ENCODE measurements around the gene CYBA. TPM values are rescaled to one million over a fixed set of nuclear protein-coding genes. Genes with fewer than 3 reads are reported as not detected.

The CYBA gene
- total and polyA plus RNA-seq, 10 of the 15 experiments (the other 5 are each of a cell fraction or from before 2014, with no cell fraction given) = 0.55 to 598 (median 258) TPM

DNA sequence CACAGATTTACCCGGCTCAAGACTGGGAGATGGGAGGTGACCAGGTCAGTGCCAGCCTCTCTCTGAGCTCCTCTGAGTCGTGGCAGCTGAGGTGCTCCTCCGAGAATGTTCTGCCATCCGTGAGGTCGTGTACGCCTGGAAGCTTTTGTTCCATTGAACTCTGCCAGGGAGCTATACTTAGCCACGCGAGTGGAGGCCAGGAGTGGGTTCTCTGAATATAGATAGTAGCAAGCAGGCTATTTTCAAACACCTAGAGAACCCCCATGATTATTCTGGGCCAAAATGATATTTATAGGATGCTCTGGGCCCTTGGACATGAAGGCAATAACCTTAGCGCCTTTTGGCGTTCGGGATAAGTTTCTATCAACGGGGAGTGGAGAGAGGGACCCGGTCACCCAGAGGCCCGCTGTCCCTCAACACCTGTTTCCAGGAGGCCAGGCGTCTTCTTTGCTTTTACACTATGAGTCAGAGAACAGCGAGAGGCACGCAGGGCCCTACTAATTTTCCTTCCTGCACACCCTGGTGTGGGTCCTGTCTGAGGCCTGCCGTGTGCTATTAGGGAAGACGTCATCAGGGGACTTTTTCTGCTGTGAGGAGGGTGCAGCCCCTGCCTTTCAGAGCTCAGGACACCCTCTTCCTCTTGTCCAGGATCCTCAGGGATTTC lies 23.0 kb upstream of the CYBA start:
- no peak overlapping the region for H3K4me2 ChIP-seq (ENCODE audit: control insufficient read depth, insufficient read depth)
- POLR2A ChIA-PET = interaction anchor here (0.7 kb wide), 1 partner anchor 10 kb away, joined by 3 read pairs; no protein-coding TSS in a partner anchor
- no peak for FAIRE-seq
- no peaks in the 10 kb centered on the region for H3K36me3 ChIP-seq (ENCODE audit: control insufficient read depth in 2 of 2, insufficient read depth in 2 of 2, low read length in 1 of 2)
- H3K4me3 ChIP-seq = no peak overlapping the region
- SMC1A ChIA-PET (ENCODE audit: uncharacterized antibody, unreplicated experiment) = interaction anchor here (0.7 kb wide), 1 partner anchor 9 kb away, joined by 3 read pairs; no protein-coding TSS in a partner anchor
- no peak for DNase-seq (ENCODE audit: low read depth, low spot score)
- 44% methylated on average over 19 of the region's 19 CpGs for WGBS (ENCODE audit: insufficient coverage, insufficient replicate concordance, low lambda C conversion rate, missing lambda C conversion rate)
- H3K9ac ChIP-seq (ENCODE audit: control insufficient read depth, insufficient read depth, low read length) = no peak overlapping the region
- no peak overlapping the region for H2AFZ ChIP-seq (ENCODE audit: control insufficient read depth, low read depth, low read length)
- H3K9me3 ChIP-seq (replicated peaks; ENCODE audit: control insufficient read depth, insufficient read depth, low read length) = no peaks in the 10 kb centered on the region
- RAD21 ChIA-PET (ENCODE audit: unreplicated experiment) = no interaction called here
- no TSS peak for BruUV-seq (replicated peaks)
- H3K79me2 ChIP-seq (ENCODE audit: control insufficient read depth, insufficient read depth, low read length) = no peaks in the 10 kb centered on the region
- ATAC-seq = peak; percentile 75
- intact Hi-C loops (cut with micrococcal nuclease; ENCODE audit: unreplicated experiment) = no loop called here
- no peaks in the 10 kb centered on the region for H3K27me3 ChIP-seq (replicated peaks in 1 of 2; ENCODE audit: control insufficient read depth in 2 of 2, insufficient read depth in 2 of 2, low read length in 1 of 2)
- H3K27ac ChIP-seq (ENCODE audit: control insufficient read depth, insufficient read depth) = no peak overlapping the region
- no peaks in the 10 kb centered on the region for H4K20me1 ChIP-seq (ENCODE audit: control insufficient read depth, insufficient read depth)
- TF ChIP-seq ATF2 (IDR thresholded peaks at IDR 0.05; ENCODE audit: low read length) (peak; percentile 58; the same call in 1 of the 2 replicates), BHLHE40 (IDR thresholded peaks at IDR 0.05; ENCODE audit: borderline replicate concordance in 1 of 2, low read depth in 2 of 2, low read length in 1 of 2) (0 out of 4 replicates have a peak, but pooled peaks of 1 of the 2 experiments have one; percentile 18), BCL11A (IDR thresholded peaks at IDR 0.05; ENCODE audit: low read depth, low read length) (0 out of 2 replicates have a peak, but pooled peaks have one; percentile 6), MTA2 (IDR thresholded peaks at IDR 0.05; ENCODE audit: low read depth) (no peak), SREBF1 (IDR thresholded peaks at IDR 0.05; ENCODE audit: low read length) (no peak), TCF3 (IDR thresholded peaks at IDR 0.05; ENCODE audit: borderline replicate concordance, insufficient read depth, low read depth, low read length) (peak; percentile 54; the same call in 1 of the 2 replicates), TCF12 (IDR thresholded peaks at IDR 0.05; ENCODE audit: low read depth, low read length) (peak; percentile 60), SPI1 (IDR thresholded peaks at IDR 0.05; ENCODE audit: borderline replicate concordance, insufficient read depth, low read depth, low read length) (no peak), JUNB (IDR thresholded peaks at IDR 0.05) (peak; percentile 70), NR2C1 (IDR thresholded peaks at IDR 0.05) (no peak), HDAC6 (IDR thresholded peaks at IDR 0.05; ENCODE audit: unreplicated experiment) (no peak), CREM (IDR thresholded peaks at IDR 0.05; ENCODE audit: low read depth) (peak; percentile 65; the same call in 1 of the 2 replicates), EED (IDR thresholded peaks at IDR 0.05; ENCODE audit: low read depth) (peak; percentile 62; the same call in 1 of the 2 replicates), ATF7 (IDR thresholded peaks at IDR 0.05; ENCODE audit: low read depth) (peak; percentile 52; the same call in 1 of the 2 replicates), IKZF1 (conservative IDR thresholded peaks at IDR 0.05) (no peak; the same call in 1 of the 2 replicates), RUNX3 (IDR thresholded peaks at IDR 0.05; ENCODE audit: low read length) (peak; percentile 24; the same call in 1 of the 2 replicates), HCFC1 (IDR thresholded peaks at IDR 0.05; ENCODE audit: low read length) (no peak)
- TF ChIP-seq, protein P1, sequence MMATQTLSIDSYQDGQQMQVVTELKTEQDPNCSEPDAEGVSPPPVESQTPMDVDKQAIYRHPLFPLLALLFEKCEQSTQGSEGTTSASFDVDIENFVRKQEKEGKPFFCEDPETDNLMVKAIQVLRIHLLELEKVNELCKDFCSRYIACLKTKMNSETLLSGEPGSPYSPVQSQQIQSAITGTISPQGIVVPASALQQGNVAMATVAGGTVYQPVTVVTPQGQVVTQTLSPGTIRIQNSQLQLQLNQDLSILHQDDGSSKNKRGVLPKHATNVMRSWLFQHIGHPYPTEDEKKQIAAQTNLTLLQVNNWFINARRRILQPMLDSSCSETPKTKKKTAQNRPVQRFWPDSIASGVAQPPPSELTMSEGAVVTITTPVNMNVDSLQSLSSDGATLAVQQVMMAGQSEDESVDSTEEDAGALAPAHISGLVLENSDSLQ (IDR thresholded peaks at IDR 0.05) = peak; percentile 7; the same call in 1 of the 2 replicates
- CTCF ChIA-PET = interaction anchor here (1.0 to 1.1 kb wide), 2 partner anchors 11 to 22 kb away, joined by 3 read pairs; partner anchors contain the start of gene MVD
- H3K4me1 ChIP-seq (ENCODE audit: control insufficient read depth, insufficient read depth, low read length) = no peaks in the 10 kb centered on the region; the same call in 1 of the 2 replicates
- in situ Hi-C loops (cut with MboI) = no loop called here

All from GM12878 (cell line).